Vagina (tissue), 2 donors: ENCODE data around the gene ZBTB7C. TPM values are rescaled to one million over a fixed set of nuclear protein-coding genes. Genes with fewer than 3 reads are reported as not detected.

Experiments
- DNase-seq, 2 donors: peaks; one replicate each; pipeline ENCODE4 v3.0.0-alpha.2; 2017; ENCODE audit errors: extremely low spot score in 2 of 2
- H3K27ac ChIP-seq: fragments of 200-600 bp; sonication (generic); one replicate; pipeline ENCODE4 v1.5.1; 2019
- H3K27me3 ChIP-seq: fragments of 200-600 bp; sonication (generic); one replicate; pipeline ENCODE4 v1.5.1; 2019
- H3K36me3 ChIP-seq, 2 donors: fragments of 200-600 bp; sonication (generic); one replicate each; pipeline ENCODE4 v1.5.1; 2017 to 2019
- H3K4me1 ChIP-seq: fragments of 200-600 bp; sonication (generic); one replicate; pipeline ENCODE4 v1.5.1; 2019
- H3K4me3 ChIP-seq, 2 donors: fragments of 200-600 bp; sonication (generic); 1 replicate in 1 of 2; 2 replicates in 1 of 2; pipeline ENCODE4 v1.5.1; 2016 to 2019
- H3K9me3 ChIP-seq: fragments of 200-600 bp; sonication (generic); one replicate; pipeline ENCODE4 v1.5.1; 2019
- CTCF ChIP-seq, 3 experiments: fragments of 450-650 bp in 2 of 3; fragments of 200-600 bp in 1 of 3; sonication (generic) in 1 of 3; IDR thresholded peaks; one replicate each; pipeline ENCODE4 v1.5.1; 2017 to 2019; ENCODE audit warnings: antibody characterized with exemption in 3 of 3, mild to moderate bottlenecking in 2 of 3, moderate library complexity in 2 of 3
- POLR2A ChIP-seq, 2 donors: fragments of 450-650 bp; IDR thresholded peaks; one replicate each; pipeline ENCODE4 v1.6.1; 2017; ENCODE audit warnings: antibody characterized with exemption in 2 of 2, mild to moderate bottlenecking in 2 of 2, moderate library complexity in 2 of 2
- POLR2AphosphoS5 ChIP-seq, 2 donors: sonication (generic); formaldehyde crosslinking; IDR thresholded peaks; one replicate each; pipeline ENCODE4 v1.9.0; 2017; ENCODE audit warnings: antibody characterized with exemption in 2 of 2, mild to moderate bottlenecking in 2 of 2, low read depth in 1 of 2; ENCODE audit not compliant: insufficient read depth in 1 of 2
- intact Hi-C: fragments of 100-400 bp; cut with DNase I; formaldehyde crosslinking; loops from one replicate; pipeline ENCODE4 v1.15.1; 2023
- total RNA-seq: library from RNA; depleted of rRNA; stranded (reverse); fragments of >200 nt; gene quantifications from one replicate; pipeline ENCODE4 v1.2.3, GENCODE V29; 2016

The ZBTB7C gene
- total RNA-seq, 1 donor from 2014 or later, result 40.5 TPM

- Histone ChIP-seq H3K9me3 (no peaks in the 10 kb centered on the region), H3K27me3 (no peaks in the 10 kb centered on the region), H3K4me3 (peak overlapping the region; percentile 46 to 69), H3K27ac (peak overlapping the region; percentile 30), H3K36me3 (no peaks in the 10 kb centered on the region), H3K4me1 (peaks cover 6% of the 10 kb centered on the region)
- DNase-seq, result no peak
- no peak for TF ChIP-seq CTCF (IDR thresholded peaks at IDR 0.05)
- intact Hi-C loops, result no loop called here
Observed at GRCh38 chr18:48007955-48008701, 401.1 kb downstream of the ZBTB7C start.

- H3K27ac ChIP-seq, result no peak overlapping the region
- no peaks in the 10 kb centered on the region for H3K27me3 ChIP-seq
- H3K9me3 ChIP-seq, result no peaks in the 10 kb centered on the region
- intact Hi-C loops, result no loop called here
- peak overlapping the region; percentile 46 to 69 for H3K4me3 ChIP-seq
- H3K4me1 ChIP-seq, result peaks cover 6% of the 10 kb centered on the region
- no peak for DNase-seq
- H3K36me3 ChIP-seq, result no peaks in the 10 kb centered on the region
- TF ChIP-seq POLR2A (IDR thresholded peaks at IDR 0.05) (no peak), CTCF (IDR thresholded peaks at IDR 0.05) (no peak), POLR2AphosphoS5 (IDR thresholded peaks at IDR 0.05; ENCODE audit: insufficient read depth in 1 of 2, low read depth in 1 of 2) (no peak)
Observed at GRCh38 chr18:48007381-48007780, 401.8 kb downstream of the ZBTB7C start.

GRCh38 chr18:48006415-48007175 is 402.6 kb downstream of the ZBTB7C start:
- no peak for DNase-seq
- H3K9me3 ChIP-seq, result no peaks in the 10 kb centered on the region
- no peaks in the 10 kb centered on the region for H3K36me3 ChIP-seq

GRCh38 chr18:48004577-48004976 is 404.6 kb downstream of the ZBTB7C start:
- intact Hi-C loops, result no loop called here
- H3K4me3 ChIP-seq, result no peak overlapping the region
- no peaks in the 10 kb centered on the region for H3K36me3 ChIP-seq
- no peak overlapping the region for H3K27ac ChIP-seq
- H3K9me3 ChIP-seq, result no peaks in the 10 kb centered on the region
- H3K4me1 ChIP-seq, result peaks cover 6% of the 10 kb centered on the region
- no peaks in the 10 kb centered on the region for H3K27me3 ChIP-seq
- no peak for DNase-seq
- TF ChIP-seq CTCF (IDR thresholded peaks at IDR 0.05) (no peak), POLR2A (IDR thresholded peaks at IDR 0.05) (no peak), POLR2AphosphoS5 (IDR thresholded peaks at IDR 0.05; ENCODE audit: insufficient read depth in 1 of 2, low read depth in 1 of 2) (no peak)

More at GRCh38 chr18:48006415-48007175, 402.6 kb downstream of the ZBTB7C start:
- Histone ChIP-seq H3K27ac (no peak overlapping the region), H3K4me1 (peaks cover 6% of the 10 kb centered on the region), H3K4me3 (no peak overlapping the region), H3K27me3 (no peaks in the 10 kb centered on the region)
- TF ChIP-seq POLR2AphosphoS5 (IDR thresholded peaks at IDR 0.05; ENCODE audit: insufficient read depth in 1 of 2, low read depth in 1 of 2), result no peak
- no peak for TF ChIP-seq POLR2A (IDR thresholded peaks at IDR 0.05)
- TF ChIP-seq CTCF (IDR thresholded peaks at IDR 0.05), result no peak
- intact Hi-C loops, result no loop called here
